HG03571 (cell line): ENCODE measurements around the gene PDE6G.
A peak's percentile ranks its signal among the peaks of the same experiment; 100 is the strongest.

Experiments used
- ATAC-seq: cut with Tn5 transposase; IDR thresholded peaks from one replicate; pipeline ENCODE4 v1.9.1; 2021; ENCODE audit not compliant: unreplicated experiment

Gene PDE6G

DNA sequence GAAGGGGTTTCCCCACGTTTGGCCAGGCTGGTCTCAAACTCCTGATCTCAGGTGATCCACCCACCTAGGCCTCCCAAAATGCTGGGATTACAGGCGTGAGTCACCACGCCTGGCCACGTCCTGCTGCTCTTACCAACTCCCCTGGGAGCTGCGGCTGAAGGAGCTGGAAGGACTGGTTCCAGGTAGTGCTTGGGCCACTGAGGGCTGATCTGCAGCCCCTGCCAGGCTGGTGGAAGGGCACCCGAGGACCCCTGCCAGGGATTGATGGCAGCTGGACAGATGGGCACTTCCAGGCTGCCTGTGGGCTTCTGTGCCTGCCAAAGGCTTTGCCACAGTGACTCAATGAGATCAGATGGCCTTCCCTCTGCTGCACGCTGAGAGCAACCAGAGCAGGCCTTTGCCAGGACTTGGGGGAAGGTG is 7.7 kb upstream of the PDE6G start:
- ATAC-seq, result no peak

GRCh38 chr17:81662002-81662401 is 5.7 kb upstream of the PDE6G start:
- ATAC-seq, result no peak

DNA sequence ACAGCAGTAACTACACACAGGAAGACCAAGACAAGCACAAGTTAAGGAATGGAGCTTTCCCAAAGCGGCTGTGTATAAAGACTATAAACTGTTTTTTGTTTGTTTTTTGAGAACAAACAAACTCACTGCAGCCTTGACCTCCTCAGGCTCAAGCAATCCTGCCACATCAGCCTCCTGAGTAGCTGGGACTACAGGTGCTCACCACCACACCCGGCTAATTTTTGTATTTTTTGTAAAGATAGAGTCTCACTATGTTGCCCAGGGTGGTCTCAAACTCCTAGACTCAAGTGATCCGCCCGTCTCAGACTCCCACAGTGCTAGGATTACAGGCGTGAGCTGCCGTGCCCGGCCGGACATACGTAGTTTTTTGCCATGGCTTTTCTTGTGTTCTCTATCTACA is 4.1 kb upstream of the PDE6G start:
- ATAC-seq, result no peak

GRCh38 chr17:81659038-81659437 is 2.7 kb upstream of the PDE6G start:
- ATAC-seq, result no peak

DNA sequence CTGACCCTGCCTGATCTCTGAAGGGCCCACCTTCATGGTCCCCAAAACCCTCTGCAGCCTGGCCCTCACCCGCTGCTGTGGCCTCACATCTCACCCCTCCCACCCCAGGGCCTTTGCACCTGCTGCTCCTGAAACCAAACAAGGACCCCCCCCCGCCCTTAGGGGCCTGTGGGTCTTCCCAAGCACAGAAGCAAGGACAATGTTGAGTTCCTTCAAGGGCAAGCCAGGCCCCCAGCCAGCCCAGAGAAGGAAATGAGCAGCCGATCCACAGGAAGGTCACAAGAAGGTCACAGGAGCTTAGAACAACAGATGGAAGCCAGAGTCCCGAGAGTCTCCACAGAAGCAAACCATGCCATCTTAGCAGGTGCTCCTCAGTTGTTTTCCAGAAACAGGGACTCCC is 493 bp upstream of the PDE6G start:
- ATAC-seq, result no peak

- ATAC-seq, result no peak
Observed at GRCh38 chr17:81655378-81656117, 794 bp downstream of the PDE6G start.

DNA sequence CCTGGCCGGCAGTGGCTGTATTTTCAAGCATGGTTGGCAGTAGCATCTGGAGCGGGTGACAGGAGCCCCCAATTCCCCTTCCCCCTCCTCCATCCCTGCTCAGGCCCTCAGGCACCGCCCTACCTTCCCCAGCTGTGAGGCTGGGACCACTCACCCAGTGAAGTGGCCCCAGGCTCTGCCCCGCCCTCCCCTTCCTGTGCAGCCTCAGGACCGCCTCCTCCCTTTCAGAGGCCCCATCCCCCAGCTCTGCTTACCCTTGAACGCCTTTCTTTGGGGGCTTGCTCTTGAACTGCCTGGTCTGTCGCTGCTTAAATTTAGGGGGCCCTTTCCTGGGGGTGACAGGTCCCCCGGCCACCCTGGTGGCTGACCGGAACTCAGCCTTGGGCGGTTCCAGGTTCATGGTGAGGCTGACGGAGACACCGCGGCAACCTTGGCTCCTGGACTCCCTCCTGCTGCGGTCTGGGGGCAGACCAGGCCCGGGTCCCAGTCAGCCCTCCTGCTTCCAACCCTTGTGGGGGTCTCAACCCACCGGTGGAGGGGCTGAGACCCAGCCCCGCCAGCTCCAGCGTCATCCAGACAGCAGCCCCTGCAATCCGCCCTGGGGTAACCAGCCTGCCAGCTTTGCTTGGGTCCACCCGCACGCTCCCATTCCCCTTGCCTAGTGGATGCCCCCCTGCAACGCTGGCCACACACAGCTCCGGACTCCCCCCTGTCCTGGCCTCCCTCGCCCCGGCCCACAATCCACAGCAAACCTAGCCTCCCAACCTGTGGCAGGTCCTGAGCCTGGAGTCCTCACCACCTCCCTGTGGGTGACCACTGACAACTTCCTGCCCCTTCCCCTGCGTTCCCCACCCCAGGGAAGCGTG is 3.2 kb downstream of the PDE6G start:
- ATAC-seq, result no peak

DNA sequence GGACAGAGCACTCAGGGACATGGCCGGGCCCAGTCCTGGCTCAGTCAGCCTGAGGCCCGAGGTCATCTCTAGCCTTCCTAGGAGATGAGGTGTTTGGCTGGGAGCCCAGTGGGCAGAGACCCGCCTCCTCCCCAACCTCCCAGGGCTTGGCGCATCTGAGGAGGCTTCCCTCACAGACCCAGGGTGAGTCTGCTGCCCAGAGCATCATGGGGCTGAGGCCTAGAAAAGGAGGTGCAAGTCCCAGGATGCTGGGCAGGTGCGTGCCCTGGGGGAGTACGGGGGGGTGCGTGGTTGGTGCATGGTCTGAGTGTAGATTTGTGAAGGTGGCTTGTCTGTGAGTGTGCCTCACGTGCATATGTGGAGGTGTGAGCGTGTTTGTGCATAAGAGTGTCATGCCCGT is 4.7 kb downstream of the PDE6G start:
- ATAC-seq, result no peak

GRCh38 chr17:81650951-81651350 is 5.4 kb downstream of the PDE6G start:
- ATAC-seq, result no peak

DNA sequence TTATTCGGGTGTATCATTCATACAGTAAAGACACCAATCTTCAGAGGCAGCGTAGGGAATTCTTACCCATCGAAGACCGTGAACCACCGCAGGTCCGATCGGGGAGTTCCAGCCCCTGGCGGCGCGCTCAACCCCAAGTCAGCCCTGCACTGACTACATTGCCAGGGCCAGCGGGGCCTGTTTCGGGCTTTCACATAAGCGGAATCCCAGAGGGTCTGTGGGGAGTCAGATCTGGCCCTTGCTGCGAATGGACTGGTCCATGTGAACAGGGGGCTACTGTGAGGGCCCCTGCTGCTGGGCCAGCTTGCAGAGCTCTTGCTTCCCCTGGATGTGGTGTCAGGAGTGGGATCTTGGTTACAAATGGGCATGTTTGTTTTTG is 7.6 kb downstream of the PDE6G start:
- no peak for ATAC-seq

- ATAC-seq, result no peak
Observed at GRCh38 chr17:81648013-81648706, 8.2 kb downstream of the PDE6G start.

DNA sequence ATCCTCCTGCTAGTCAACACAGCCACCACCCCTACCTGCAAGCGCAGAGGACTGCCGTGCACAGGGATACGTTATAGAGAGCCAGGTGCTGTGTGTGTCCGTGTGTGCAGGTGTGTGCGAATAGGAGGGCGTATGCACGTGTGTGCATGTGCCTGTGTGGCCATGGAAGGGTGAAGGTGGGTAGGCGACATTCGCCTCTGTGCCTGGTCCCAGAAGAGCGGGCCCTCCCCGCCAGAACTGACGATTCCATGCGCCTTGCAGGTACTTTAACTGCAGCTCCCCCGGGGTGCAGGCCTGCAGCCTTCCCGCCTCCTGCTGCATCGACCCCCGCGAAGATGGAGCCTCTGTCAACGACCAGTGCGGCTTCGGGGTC is 8.7 kb downstream of the PDE6G start:
- ATAC-seq, result no peak

GRCh38 chr17:81646869-81647600 is 9.3 kb downstream of the PDE6G start:
- no peak for ATAC-seq

- ATAC-seq, result no peak
Observed at GRCh38 chr17:81644976-81645952, 11.1 kb downstream of the PDE6G start.

- no peak for ATAC-seq
Observed at GRCh38 chr17:81644496-81644895, 11.8 kb downstream of the PDE6G start.

DNA sequence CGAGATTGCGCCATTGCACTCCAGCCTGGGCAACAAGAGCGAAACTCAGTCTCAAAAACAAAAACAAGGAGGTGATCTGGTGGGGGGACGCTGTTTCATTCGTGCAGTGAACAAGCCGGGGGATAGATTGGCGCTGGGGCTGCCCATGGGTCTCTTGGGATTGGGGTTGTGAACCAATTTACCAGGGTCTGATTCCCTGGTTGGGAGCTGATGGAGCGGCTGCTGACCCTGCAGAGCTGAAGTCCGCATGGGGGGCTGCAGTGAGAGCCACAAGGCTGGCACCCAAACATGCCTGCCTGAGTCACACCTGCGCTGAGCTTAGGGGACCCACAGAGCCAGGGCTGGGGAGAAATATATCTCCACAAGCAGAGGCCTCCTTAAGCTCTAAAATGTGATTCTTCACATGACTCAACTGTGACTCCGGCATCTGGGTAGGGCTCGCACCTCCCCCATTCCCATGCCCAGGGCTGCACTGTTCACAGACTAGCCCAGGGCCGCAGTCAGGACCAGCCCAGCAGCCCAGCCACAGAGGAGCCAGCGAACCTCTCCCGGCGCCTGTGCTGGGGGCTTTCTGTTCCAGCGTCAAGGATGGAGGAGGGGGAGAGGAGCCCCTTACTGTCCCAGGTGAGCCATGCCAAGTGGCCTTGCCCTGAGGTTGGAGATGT is 14.4 kb downstream of the PDE6G start:
- no peak for ATAC-seq

DNA sequence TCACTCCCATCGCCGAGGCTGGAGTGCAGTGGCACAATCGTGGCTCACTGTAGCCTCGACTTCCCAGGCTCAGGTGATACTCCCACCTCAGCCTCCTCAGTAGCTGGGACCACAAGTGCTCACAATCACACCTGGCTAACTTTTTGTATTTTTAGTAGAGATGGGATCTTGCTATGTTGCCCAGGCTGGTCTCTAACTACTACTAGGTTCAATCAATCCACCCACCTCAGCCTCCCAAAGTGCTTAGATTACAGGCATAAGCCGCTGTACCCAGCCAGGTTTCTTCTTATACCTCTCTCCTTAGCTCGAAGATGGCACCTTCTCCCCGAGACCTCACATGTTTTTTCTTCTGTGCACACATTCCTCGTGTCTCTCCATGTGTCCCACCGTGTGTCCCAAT is 16.3 kb downstream of the PDE6G start:
- no peak for ATAC-seq

GRCh38 chr17:81638683-81639082 is 17.7 kb downstream of the PDE6G start:
- no peak for ATAC-seq

DNA sequence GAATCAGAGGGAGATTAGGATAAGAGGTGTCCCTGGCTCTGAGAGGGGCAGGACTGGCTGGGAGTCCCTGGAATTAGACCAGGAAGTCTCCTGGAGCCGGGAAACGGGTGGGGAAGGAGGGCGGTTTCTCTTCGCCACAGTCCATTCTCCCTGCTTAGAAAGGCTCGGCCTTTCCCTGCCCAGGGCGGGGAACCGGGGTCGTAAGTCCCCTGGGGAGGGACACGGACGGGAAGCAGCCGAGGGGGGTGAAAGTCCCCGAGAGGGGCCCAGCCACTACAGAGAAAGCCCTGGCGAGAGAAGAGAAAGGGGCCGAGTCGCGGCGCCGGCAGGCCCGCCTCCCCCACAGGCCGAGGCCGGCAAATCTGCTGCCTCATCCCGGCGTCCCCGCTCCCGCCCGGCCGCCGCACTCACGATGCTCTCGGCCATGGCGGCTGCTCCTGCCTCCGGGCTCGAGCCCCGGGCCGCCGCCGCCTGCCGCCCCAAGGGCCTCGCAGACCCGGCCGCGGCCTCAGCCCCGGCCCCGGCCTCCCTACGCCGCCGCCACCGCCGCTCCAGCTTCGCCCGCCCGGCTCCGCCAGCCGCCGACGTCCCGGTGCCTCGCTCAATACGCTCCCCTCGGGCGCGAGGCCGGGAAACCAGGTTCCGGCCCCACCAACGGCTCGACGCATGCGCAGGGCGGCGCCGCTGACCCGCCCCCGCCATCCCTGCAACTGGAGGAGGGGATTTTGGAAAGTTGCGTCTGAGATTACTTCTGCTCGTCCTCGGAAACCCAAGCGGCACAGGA is 19.6 kb downstream of the PDE6G start, which contains the start of the genes NPLOC4 and TSPAN10:
TSS of gene NPLOC4 (minus strand) at position 608 of the 784 bp plus-strand sequence. CDS start at position 426, 182 bp downstream.
TSS of gene TSPAN10 (plus strand) at position 692 of the 784 bp plus-strand sequence. CDS start 5,217 bp downstream, outside the sequence.
- peak; percentile 69 for ATAC-seq
